B cell (primary cell): ENCODE data around the gene SNAP47. TPM values are rescaled to one million over a fixed set of nuclear protein-coding genes. Genes with fewer than 3 reads are reported as not detected.

ENCODE experiments used
- ATAC-seq: fragments of 200-7000 bp; cut with Tn5 transposase; one replicate; pipeline ENCODE4 v1.10.0; 2021; ENCODE audit warnings: low read depth, mild to moderate bottlenecking, moderate number of reproducible peaks, moderate library complexity
- CTCF ChIA-PET: fragments of 350-600 bp; sonication (Branson Sonifier 250); formaldehyde crosslinking; loops from one replicate; lab custom pipeline; 2021; ENCODE audit warnings: antibody characterized with exemption, inconsistent platforms; lab: Charles Lee
- POLR2A ChIA-PET: fragments of 350-600 bp; sonication (Branson Sonifier 250); formaldehyde crosslinking; loops from one replicate; lab custom pipeline; 2021; ENCODE audit warnings: antibody characterized with exemption; lab: Charles Lee
- DNase-seq: peaks from one replicate; pipeline ENCODE4 v3.0.0; 2013
- H2AFZ ChIP-seq: 2 replicates; pipeline ENCODE4 v1.6.1; 2012; ENCODE audit warnings: mild to moderate bottlenecking, low read depth, low read length; ENCODE audit not compliant: insufficient read depth, poor library complexity, severe bottlenecking
- H3K27ac ChIP-seq, 2 donors: 1 replicate in 1 of 2; 2 replicates in 1 of 2; pipeline ENCODE4 v1.5.1; 2012 to 2013; ENCODE audit warnings: low read length in 2 of 2, mild to moderate bottlenecking in 2 of 2, moderate library complexity in 1 of 2
- H3K27me3 ChIP-seq, 4 experiments: fragments of 200-600 bp in 1 of 4; sonication (generic) in 1 of 4; replicated peaks in 1 of 4; 1 replicate in 2 of 4; 2 replicates in 2 of 4; pipeline versions ENCODE4 v1.6.1 to v1.7.0; 2013 to 2016; ENCODE audit warnings: low read length in 3 of 4, mild to moderate bottlenecking in 2 of 4, mixed read lengths in 1 of 4, moderate library complexity in 1 of 4; ENCODE audit not compliant: insufficient read depth in 4 of 4, control insufficient read depth in 3 of 4; ENCODE audit errors: control extremely low read depth in 1 of 4
- H3K36me3 ChIP-seq, 2 experiments: replicated peaks in 1 of 2; 1 replicate in 1 of 2; 2 replicates in 1 of 2; pipeline versions ENCODE4 v1.6.1 to v1.7.1; 2013; ENCODE audit warnings: low read length in 1 of 2; ENCODE audit not compliant: insufficient read depth in 2 of 2, control insufficient read depth in 1 of 2; ENCODE audit errors: control extremely low read depth in 1 of 2, extremely low read depth in 1 of 2
- H3K4me1 ChIP-seq, 2 donors: fragments of 200-600 bp in 1 of 2; sonication (generic) in 1 of 2; 1 replicate in 1 of 2; 2 replicates in 1 of 2; pipeline versions ENCODE4 v1.5.1 to v1.6.1; 2013 to 2017; ENCODE audit warnings: low read length in 2 of 2; ENCODE audit not compliant: control insufficient read depth in 2 of 2, insufficient read depth in 2 of 2
- H3K4me2 ChIP-seq: replicated peaks from 2 replicates; pipeline ENCODE3; 2012; ENCODE audit warnings: mild to moderate bottlenecking, low read depth, low read length; ENCODE audit not compliant: poor library complexity, severe bottlenecking
- H3K4me3 ChIP-seq, 5 experiments: fragments of 200-600 bp in 1 of 5; sonication (generic) in 1 of 5; 1 replicate in 3 of 5; 2 replicates in 2 of 5; pipeline versions ENCODE4 v1.5.1 to v1.7.0; 2011 to 2016; ENCODE audit warnings: low read length in 4 of 5, mild to moderate bottlenecking in 4 of 5, low read depth in 2 of 5, control low read depth in 1 of 5, moderate library complexity in 1 of 5; ENCODE audit not compliant: insufficient read depth in 1 of 5; ENCODE audit errors: control extremely low read depth in 1 of 5, extremely low read depth in 1 of 5
- H3K79me2 ChIP-seq: fragments of 200-600 bp; sonication (generic); one replicate; pipeline ENCODE4 v1.6.0; 2016; ENCODE audit warnings: low read length; ENCODE audit not compliant: control insufficient read depth, insufficient read depth
- H3K9ac ChIP-seq: fragments of 200-600 bp; sonication (generic); 2 replicates; pipeline ENCODE4 v1.6.1; 2017; ENCODE audit warnings: mild to moderate bottlenecking, low read length, moderate library complexity
- H3K9me3 ChIP-seq, 3 donors: one replicate each; pipeline versions ENCODE4 v1.6.1 to v1.7.1; 2013; ENCODE audit warnings: low read length in 2 of 3; ENCODE audit not compliant: control insufficient read depth in 2 of 3, insufficient read depth in 1 of 3; ENCODE audit errors: control extremely low read depth in 1 of 3
- H4K20me1 ChIP-seq: 2 replicates; pipeline ENCODE4 v1.6.0; 2012; ENCODE audit warnings: mild to moderate bottlenecking, low read length; ENCODE audit not compliant: insufficient read depth, control insufficient read depth, poor library complexity, severe bottlenecking
- H3K27ac Mint-ChIP-seq: one replicate; pipeline ENCODE4 v1.8.0; 2021; ENCODE audit warnings: mixed read lengths
- H3K27me3 Mint-ChIP-seq: one replicate; pipeline ENCODE4 v1.8.0; 2021; ENCODE audit warnings: mixed read lengths
- H3K4me1 Mint-ChIP-seq: one replicate; pipeline ENCODE4 v1.8.0; 2021; ENCODE audit warnings: mixed read lengths
- H3K4me3 Mint-ChIP-seq: one replicate; pipeline ENCODE4 v1.8.0; 2021; ENCODE audit warnings: mixed read lengths
- H3K9me3 Mint-ChIP-seq: one replicate; pipeline ENCODE4 v1.8.0; 2022; ENCODE audit warnings: mixed read lengths; ENCODE audit not compliant: insufficient read depth
- EZH2 ChIP-seq: IDR thresholded peaks from 2 replicates; pipeline ENCODE4 v1.6.1; 2012; ENCODE audit warnings: borderline replicate concordance, low read depth, mild to moderate bottlenecking, moderate library complexity, low read length; ENCODE audit not compliant: insufficient read depth, poor library complexity, severe bottlenecking
- WGBS: methylation state at CpG from one replicate; pipeline ENCODE4 v1.1.5; 2013; ENCODE audit warnings: missing lambda C conversion rate; ENCODE audit not compliant: insufficient coverage; 5-methylcytosine and 5-hydroxymethylcytosine counted together
- intact Hi-C: fragments of 100-400 bp; cut with micrococcal nuclease; formaldehyde crosslinking; loops from one replicate; pipeline ENCODE4 v1.10.0; 2022
- polyA plus RNA-seq: library from polyadenylated mRNA; depleted of rRNA; stranded (reverse); fragments of >200 nt; gene quantifications from 2 replicates; pipeline ENCODE4 v1.2.3, GENCODE V29; 2012
- total RNA-seq, 2 donors: library from RNA; stranded (reverse); fragments of 120-200 nt in 1 of 2; gene quantifications; 1 replicate in 1 of 2; 2 replicates in 1 of 2; pipeline versions ENCODE4 v1.2.3 to v1.2.4, GENCODE V29; 2013 to 2022
- TF ChIP-seq, protein P1 (sequence below): fragments of 200-600 bp; IDR thresholded peaks from one replicate; pipeline ENCODE4 v1.8.0; 2022; ENCODE audit warnings: antibody characterized with exemption, mild to moderate bottlenecking

SNAP47 gene
- total and polyA plus RNA-seq, 2 donors (not counting 1 experiment from before 2014, with no cell fraction given), result 25.6 to 34.9 TPM

DNA sequence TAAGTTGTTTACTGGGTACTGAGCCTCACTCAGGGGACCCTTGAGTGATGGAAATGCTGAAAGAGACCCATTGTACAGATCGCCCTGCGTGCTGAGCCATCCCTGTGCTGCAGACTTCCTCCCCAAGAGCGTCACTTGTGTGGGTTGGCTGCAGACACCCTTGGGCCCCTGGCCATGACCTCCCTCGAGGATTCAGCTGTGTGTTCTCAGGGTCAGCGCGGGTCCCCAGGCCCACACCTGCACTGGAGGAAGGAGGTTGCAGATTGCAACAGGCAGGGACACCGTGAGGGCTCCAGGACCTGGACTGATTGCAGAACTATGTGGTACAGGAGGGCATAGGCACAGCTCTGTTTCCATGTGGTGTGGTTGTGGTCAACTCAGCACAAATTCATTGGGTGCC, 4.4 kb downstream of the SNAP47 start:
- H3K4me2 ChIP-seq, result no peak overlapping the region
- no peak overlapping the region for H3K9ac ChIP-seq

DNA sequence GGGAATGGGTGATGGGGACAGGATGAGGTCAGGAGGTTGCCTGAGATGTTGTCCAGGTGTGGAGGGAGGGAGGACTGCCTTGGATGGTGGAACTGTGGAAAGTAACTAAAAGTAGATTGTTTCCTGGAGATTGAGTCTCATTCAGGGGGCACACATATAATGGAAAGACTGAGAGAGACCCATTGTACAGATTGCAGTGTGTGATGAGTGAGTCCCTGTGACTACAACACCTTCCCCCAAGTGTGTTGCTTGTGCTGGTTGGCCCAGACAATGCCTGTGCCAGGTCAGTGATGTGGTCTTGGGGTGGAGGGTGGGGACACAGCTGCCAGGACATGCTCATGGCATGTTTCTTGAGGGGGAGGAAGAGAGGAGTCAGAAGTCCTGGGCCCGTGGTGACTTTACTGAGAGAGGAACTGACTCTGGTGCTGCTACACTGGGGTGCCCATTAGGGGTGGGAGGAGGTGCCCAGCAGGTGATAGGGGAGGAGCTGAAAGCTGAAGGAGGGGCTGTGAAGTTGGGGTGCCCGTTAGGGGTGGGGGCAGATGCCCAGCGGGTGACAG, 5.2 kb downstream of the SNAP47 start:
- ATAC-seq (no peak), DNase-seq (no peak)
- Mint-ChIP-seq H3K4me3 (no peak overlapping the region), H3K27ac (no peak overlapping the region), H3K27me3 (no peaks in the 10 kb centered on the region), H3K4me1 (peaks cover 45% of the 10 kb centered on the region), H3K9me3 (no peaks in the 10 kb centered on the region)
- Histone ChIP-seq H4K20me1 (peaks cover 55% of the 10 kb centered on the region), H2AFZ (no peak overlapping the region), H3K79me2 (peaks cover 96% of the 10 kb centered on the region), H3K9me3 (no peaks in the 10 kb centered on the region), H3K4me3 (no peak overlapping the region), H3K27ac (no peak overlapping the region), H3K9ac (no peak overlapping the region), H3K36me3 (peaks cover 0 to 2% of the 10 kb centered on the region in 2 experiments), H3K27me3 (no peaks in the 10 kb centered on the region), H3K4me1 (peaks cover 7 to 8% of the 10 kb centered on the region in 2 donors), H3K4me2 (no peak overlapping the region)
- WGBS, result 82% methylated on average over 3 of the region's 3 CpGs
- POLR2A ChIA-PET, result no interaction called here
- intact Hi-C loops, result no loop called here
- TF ChIP-seq EZH2, result no peak
- TF ChIP-seq, protein P1, sequence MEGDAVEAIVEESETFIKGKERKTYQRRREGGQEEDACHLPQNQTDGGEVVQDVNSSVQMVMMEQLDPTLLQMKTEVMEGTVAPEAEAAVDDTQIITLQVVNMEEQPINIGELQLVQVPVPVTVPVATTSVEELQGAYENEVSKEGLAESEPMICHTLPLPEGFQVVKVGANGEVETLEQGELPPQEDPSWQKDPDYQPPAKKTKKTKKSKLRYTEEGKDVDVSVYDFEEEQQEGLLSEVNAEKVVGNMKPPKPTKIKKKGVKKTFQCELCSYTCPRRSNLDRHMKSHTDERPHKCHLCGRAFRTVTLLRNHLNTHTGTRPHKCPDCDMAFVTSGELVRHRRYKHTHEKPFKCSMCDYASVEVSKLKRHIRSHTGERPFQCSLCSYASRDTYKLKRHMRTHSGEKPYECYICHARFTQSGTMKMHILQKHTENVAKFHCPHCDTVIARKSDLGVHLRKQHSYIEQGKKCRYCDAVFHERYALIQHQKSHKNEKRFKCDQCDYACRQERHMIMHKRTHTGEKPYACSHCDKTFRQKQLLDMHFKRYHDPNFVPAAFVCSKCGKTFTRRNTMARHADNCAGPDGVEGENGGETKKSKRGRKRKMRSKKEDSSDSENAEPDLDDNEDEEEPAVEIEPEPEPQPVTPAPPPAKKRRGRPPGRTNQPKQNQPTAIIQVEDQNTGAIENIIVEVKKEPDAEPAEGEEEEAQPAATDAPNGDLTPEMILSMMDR, result no peak
- CTCF ChIA-PET, result no interaction called here

More for the DNA sequence above, 4.4 kb downstream of the SNAP47 start:
- no peak overlapping the region for H3K27ac ChIP-seq
- H3K36me3 ChIP-seq, result peaks cover 0 to 2% of the 10 kb centered on the region in 2 experiments
- H2AFZ ChIP-seq, result no peak overlapping the region
- peaks cover 94% of the 10 kb centered on the region for H3K79me2 ChIP-seq
- ATAC-seq (no peak), DNase-seq (no peak)
- H4K20me1 ChIP-seq, result peaks cover 46% of the 10 kb centered on the region
- H3K4me3 ChIP-seq, result no peak overlapping the region
- H3K27ac Mint-ChIP-seq, result no peak overlapping the region
- intact Hi-C loops, result loop anchor here (5.0 kb wide), 1 partner anchor 1107 kb away; no protein-coding TSS in a partner anchor
- H3K9me3 Mint-ChIP-seq, result no peaks in the 10 kb centered on the region
- H3K4me1 Mint-ChIP-seq, result peaks cover 41% of the 10 kb centered on the region
- 72% methylated on average over 6 of the region's 7 CpGs for WGBS
- TF ChIP-seq, protein P1, result no peak
- TF ChIP-seq EZH2, result no peak
- no peak overlapping the region for H3K4me3 Mint-ChIP-seq
- CTCF ChIA-PET, result no interaction called here
- no peaks in the 10 kb centered on the region for H3K9me3 ChIP-seq
- POLR2A ChIA-PET, result no interaction called here
- H3K4me1 ChIP-seq, result peaks cover 7 to 9% of the 10 kb centered on the region in 2 donors
- H3K27me3 Mint-ChIP-seq, result no peaks in the 10 kb centered on the region
- H3K27me3 ChIP-seq, result no peaks in the 10 kb centered on the region
